Measurements from ENCODE around the gene SPDYE17.
"Not testable (repeated sequence)": the region's sequence is repeated elsewhere in the genome, so short reads cannot be mapped to it uniquely, and the experiment has no call there.

The SPDYE17 gene

DNA sequence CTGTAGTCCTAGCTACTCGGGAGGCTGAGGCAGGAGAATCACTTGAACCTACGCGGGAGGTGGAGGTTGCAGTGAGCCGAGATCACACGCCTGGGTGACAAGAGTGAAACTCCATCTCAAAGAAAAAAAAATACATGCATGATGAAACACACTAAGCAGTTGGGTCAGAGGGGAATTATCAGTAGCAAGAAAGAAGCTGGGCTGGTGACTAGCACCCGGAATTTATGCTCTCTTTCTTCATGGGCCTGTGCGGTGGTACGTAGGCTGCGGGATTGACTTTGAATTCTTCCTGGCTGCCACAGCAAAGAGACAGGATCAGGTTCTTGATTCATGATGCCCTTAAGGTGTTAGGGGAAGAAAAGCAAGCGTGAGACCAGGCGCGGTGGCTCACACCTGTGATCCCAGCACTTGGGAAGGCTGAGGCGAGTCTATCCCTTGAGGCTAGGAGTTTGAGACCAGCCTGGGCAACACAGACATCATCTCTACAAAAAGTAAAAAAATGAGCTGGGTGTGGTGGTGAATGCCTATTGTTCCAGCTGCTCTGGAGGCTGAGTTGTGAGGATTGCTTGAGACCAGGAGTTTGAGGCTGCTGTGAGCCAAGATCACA lies 54.3 kb downstream of the SPDYE17 start:
- in situ Hi-C loops (cut with MboI; ENCODE audit: low pct_unique_long_range_greater_than_20kb, low sequenced_read_pairs); DNase-seq: not testable (repeated sequence)

DNA sequence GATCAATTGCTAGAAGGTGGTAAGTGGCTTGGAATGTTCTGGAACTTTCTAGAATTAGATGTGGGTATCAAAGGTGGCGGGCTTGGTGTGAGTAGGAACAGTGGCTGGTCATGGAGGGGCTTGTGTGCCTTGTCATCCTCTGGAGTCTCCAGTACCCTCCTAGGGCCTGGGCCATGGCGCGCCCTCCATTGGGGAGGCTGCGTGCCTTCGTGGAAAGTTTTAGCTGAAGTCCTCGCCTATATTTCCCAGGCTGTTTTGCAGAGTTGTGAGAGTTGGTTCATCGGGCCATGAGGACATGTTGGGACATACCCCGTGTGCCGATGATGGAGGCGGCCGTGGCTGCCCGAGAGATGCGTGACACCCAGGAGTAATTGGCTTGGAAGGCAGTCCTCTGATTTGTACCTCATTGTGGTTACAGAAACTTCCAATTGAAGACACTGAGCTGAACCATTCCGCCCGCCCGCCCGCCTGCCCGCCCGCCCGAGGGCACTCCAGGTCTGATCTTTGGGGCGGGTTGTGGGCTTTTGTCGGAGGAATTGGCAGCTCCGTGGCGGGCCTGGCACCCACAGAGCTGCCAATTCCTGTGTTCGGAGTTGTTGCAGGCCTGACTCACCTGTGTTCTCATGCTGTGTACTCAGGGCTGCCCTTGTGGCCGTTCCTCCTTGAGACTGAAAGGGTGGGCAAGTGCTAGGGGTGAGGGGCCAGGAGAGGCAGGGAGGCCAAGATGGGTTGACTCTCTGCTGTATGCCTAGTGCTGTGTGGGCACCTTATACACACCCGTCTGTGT lies 57.2 kb downstream of the SPDYE17 start:
- in situ Hi-C loops (cut with MboI; ENCODE audit: low pct_unique_long_range_greater_than_20kb, low sequenced_read_pairs); DNase-seq: not testable (repeated sequence)

DNA sequence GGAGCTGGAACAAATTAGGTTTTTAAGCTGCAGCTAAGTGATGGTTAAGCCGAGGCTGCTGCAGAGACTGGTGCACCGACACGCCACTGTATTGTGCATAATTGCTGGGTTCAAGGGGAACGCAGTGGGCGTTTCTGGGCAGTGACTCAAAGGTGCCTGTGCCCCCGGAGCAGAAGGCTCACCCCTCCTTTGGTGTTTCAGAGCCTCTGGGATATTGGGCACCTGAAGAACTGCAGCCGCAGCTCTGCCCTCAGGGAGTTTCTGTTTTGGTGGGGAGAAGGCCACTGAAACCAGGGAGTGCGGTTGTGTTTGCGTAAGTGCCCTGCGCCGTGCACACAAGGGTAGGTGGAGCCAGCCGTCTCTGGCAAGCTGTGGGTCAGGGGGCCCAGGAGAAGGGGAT lies 57.8 kb downstream of the SPDYE17 start:
- in situ Hi-C loops (cut with MboI; ENCODE audit: low pct_unique_long_range_greater_than_20kb, low sequenced_read_pairs); DNase-seq: not testable (repeated sequence)

DNA sequence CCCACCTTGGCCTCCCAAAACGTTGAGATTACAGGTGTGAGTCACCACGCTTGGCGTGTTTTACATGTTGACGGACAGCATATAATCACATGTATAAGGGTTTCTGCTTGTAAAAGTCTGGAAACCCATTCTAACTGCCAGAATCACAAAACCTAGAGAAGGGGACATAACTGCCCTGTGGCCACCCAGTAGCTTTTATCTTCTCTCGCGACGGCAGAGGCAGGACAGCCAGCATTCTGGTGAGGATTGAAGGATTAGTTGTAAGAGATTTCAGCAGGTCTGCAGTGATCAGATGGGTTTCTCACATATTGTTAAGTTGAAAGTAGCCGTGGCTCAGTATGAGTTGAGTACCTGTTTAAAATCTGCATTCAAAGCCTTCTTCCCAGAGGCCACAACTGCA lies 59.8 kb downstream of the SPDYE17 start:
- in situ Hi-C loops (cut with MboI; ENCODE audit: low pct_unique_long_range_greater_than_20kb, low sequenced_read_pairs); DNase-seq: not testable (repeated sequence)

All from KBM-7 (cell line).